Keratinocyte (primary cell): ENCODE measurements around the gene LIG3. TPM values are rescaled to one million over a fixed set of nuclear protein-coding genes. Genes with fewer than 3 reads are reported as not detected.
"Not testable (repeated sequence)": the region's sequence is repeated elsewhere in the genome, so short reads cannot be mapped to it uniquely, and the experiment has no call there.

Experiments
- DNase-seq: peaks from one replicate; pipeline ENCODE4 v3.0.0-alpha.2; 2011; ENCODE audit warnings: low read depth, missing footprints, low spot score
- FAIRE-seq: peaks from 2 replicates; lab custom pipeline; 2011; peaks lifted over from hg19 to GRCh38; lab: Jason Lieb, UNC
- H2AFZ ChIP-seq: 2 replicates; pipeline ENCODE4 v1.6.0; 2012; ENCODE audit warnings: low read length, control low read depth, inconsistent platforms; ENCODE audit not compliant: control insufficient read depth
- H3K27ac ChIP-seq: 2 replicates; pipeline ENCODE4 v1.5.1; 2011; ENCODE audit warnings: low read length; ENCODE audit not compliant: control insufficient read depth, insufficient read depth
- H3K27me3 ChIP-seq: 3 replicates; pipeline ENCODE4 v1.6.0; 2011; ENCODE audit warnings: low read length; ENCODE audit not compliant: control insufficient read depth, insufficient read depth; ENCODE audit errors: extremely low read depth
- H3K36me3 ChIP-seq, 2 experiments: 2 replicates in 1 of 2; 3 replicates in 1 of 2; pipeline ENCODE4 v1.5.1; 2011; ENCODE audit warnings: low read length in 2 of 2, mild to moderate bottlenecking in 1 of 2; ENCODE audit not compliant: control insufficient read depth in 2 of 2, insufficient read depth in 2 of 2; ENCODE audit errors: extremely low read depth in 1 of 2
- H3K4me1 ChIP-seq: 3 replicates; pipeline ENCODE4 v1.5.1; 2011; ENCODE audit warnings: low read length; ENCODE audit not compliant: control insufficient read depth, insufficient read depth; ENCODE audit errors: extremely low read depth
- H3K4me2 ChIP-seq: 3 replicates; pipeline ENCODE4 v1.6.0; 2011; ENCODE audit warnings: low read depth, low read length; ENCODE audit not compliant: control insufficient read depth, insufficient read depth; ENCODE audit errors: extremely low read depth
- H3K4me3 ChIP-seq, 3 experiments: fragments of 200-600 bp in 1 of 3; sonication (generic) in 1 of 3; 2 replicates in 2 of 3; 3 replicates in 1 of 3; pipeline ENCODE4 v1.5.1; 2011 to 2016; ENCODE audit warnings: low read length in 3 of 3, mild to moderate bottlenecking in 3 of 3, control low read depth in 2 of 3, inconsistent platforms in 1 of 3, low read depth in 1 of 3, mixed read lengths in 1 of 3, mixed run types in 1 of 3, moderate library complexity in 1 of 3; ENCODE audit not compliant: control insufficient read depth in 2 of 3, insufficient read depth in 2 of 3; ENCODE audit errors: extremely low read depth in 1 of 3
- H3K79me2 ChIP-seq: 2 replicates; pipeline ENCODE4 v1.6.0; 2012; ENCODE audit warnings: low read length; ENCODE audit not compliant: control insufficient read depth, insufficient read depth
- H3K9ac ChIP-seq: 3 replicates; pipeline ENCODE4 v1.6.0; 2011; ENCODE audit warnings: low read length; ENCODE audit not compliant: control insufficient read depth, insufficient read depth; ENCODE audit errors: extremely low read depth
- H3K9me1 ChIP-seq: 3 replicates; pipeline ENCODE4 v1.6.0; 2011; ENCODE audit warnings: low read length; ENCODE audit not compliant: control insufficient read depth, insufficient read depth; ENCODE audit errors: extremely low read depth
- H3K9me3 ChIP-seq: 2 replicates; pipeline ENCODE4 v1.5.1; 2012; ENCODE audit warnings: low read depth, low read length; ENCODE audit not compliant: control insufficient read depth
- H4K20me1 ChIP-seq: 3 replicates; pipeline ENCODE4 v1.6.0; 2011; ENCODE audit warnings: low read length; ENCODE audit not compliant: control insufficient read depth, insufficient read depth; ENCODE audit errors: extremely low read depth
- CTCF ChIP-seq, 3 experiments: IDR thresholded peaks in 1 of 3; conservative IDR thresholded peaks in 1 of 3; optimal IDR thresholded peaks in 1 of 3; 2 replicates in 2 of 3; 3 replicates in 1 of 3; pipeline versions ENCODE3 to v1.5.1; 2011; ENCODE audit warnings: low read length in 3 of 3, mild to moderate bottlenecking in 3 of 3, moderate library complexity in 2 of 3, control low read depth in 1 of 3, inconsistent platforms in 1 of 3; ENCODE audit not compliant: insufficient read depth in 2 of 3; ENCODE audit errors: extremely low read depth in 1 of 3
- EZH2 ChIP-seq: IDR thresholded peaks from one replicate; pipeline ENCODE4 v1.6.1; 2012; ENCODE audit warnings: inconsistent platforms, mild to moderate bottlenecking, low read length, moderate library complexity
- dilution Hi-C: fragments of 300-500 bp; cut with MboI; formaldehyde crosslinking; loops from one replicate; pipeline ENCODE4 v1.7.0; 2020; ENCODE audit warnings: low sequenced_read_pairs; ENCODE audit not compliant: extremely low pct_ligation_motif_present
- polyA plus RNA-seq, 5 experiments: library from polyadenylated mRNA; depleted of rRNA in 3 of 5; stranded (reverse) in 3 of 5; stranded (forward) in 1 of 5; unstranded in 1 of 5; fragments of >200 nt; gene quantifications; 1 replicate in 1 of 5; 2 replicates in 3 of 5; 3 replicates in 1 of 5; pipeline versions ENCODE4 v1.2.1 to v1.2.3, GENCODE V29; 2011 to 2012; ENCODE audit warnings: missing spikeins in 2 of 5, low read depth in 1 of 5, low replicate concordance in 1 of 5

LIG3 gene
- polyA plus RNA-seq, 1 donor (not counting 4 experiments of a cell fraction or from before 2014, with no cell fraction given), result 29.3 TPM

- Histone ChIP-seq H2AFZ (no peak overlapping the region), H3K4me3 (no peak overlapping the region), H3K36me3 (peaks cover 0 to 1% of the 10 kb centered on the region in 2 experiments), H4K20me1 (no peaks in the 10 kb centered on the region), H3K27me3 (no peaks in the 10 kb centered on the region), H3K4me2 (no peak overlapping the region), H3K79me2 (peaks cover 6% of the 10 kb centered on the region), H3K9me1 (no peaks in the 10 kb centered on the region), H3K9ac (no peak overlapping the region), H3K27ac (no peak overlapping the region), H3K4me1 (no peaks in the 10 kb centered on the region), H3K9me3 (no peaks in the 10 kb centered on the region)
- FAIRE-seq (no peak), DNase-seq (no peak)
- dilution Hi-C loops, result no loop called here
- TF ChIP-seq CTCF (optimal IDR thresholded peaks at IDR 0.05 in 1 of 3, IDR thresholded peaks at IDR 0.05 in 1 of 3, conservative IDR thresholded peaks at IDR 0.05 in 1 of 3; ENCODE audit: extremely low read depth in 1 of 3, insufficient read depth in 2 of 3, low read length in 3 of 3) (no peak), EZH2 (no peak)
Observed at GRCh38 chr17:35044181-35044580, 63.9 kb downstream of the LIG3 start.

DNA sequence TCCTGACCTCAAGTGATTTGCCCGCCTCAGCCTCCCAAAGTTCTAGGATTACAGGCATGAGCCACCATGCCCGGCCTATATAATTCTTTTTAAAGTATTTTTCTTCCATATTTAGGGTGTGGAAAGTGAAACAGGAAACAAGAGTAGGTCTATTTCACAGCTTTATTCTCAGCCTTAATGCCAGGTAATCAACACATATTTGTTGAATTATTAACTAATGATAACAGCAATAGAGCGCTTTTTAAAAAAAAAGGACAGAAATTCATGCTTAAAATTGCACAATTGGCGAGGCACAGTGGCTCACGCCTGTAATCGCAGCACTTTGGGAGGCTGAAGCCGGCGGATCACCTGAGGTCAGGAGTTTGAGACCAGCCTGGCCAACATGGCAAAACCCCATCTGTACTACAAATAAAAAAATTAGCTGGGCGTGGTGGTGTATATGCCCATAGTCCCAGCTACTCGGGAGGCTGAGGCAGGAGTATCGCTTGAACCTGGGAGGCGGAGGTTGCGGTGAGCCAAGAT is 65.2 kb downstream of the LIG3 start:
- dilution Hi-C loops, H3K27me3 ChIP-seq, H2AFZ ChIP-seq, H3K4me1 ChIP-seq, H3K36me3 ChIP-seq, H3K9me1 ChIP-seq, H4K20me1 ChIP-seq, H3K79me2 ChIP-seq, H3K4me2 ChIP-seq, H3K9me3 ChIP-seq, H3K4me3 ChIP-seq, DNase-seq, H3K27ac ChIP-seq, H3K9ac ChIP-seq, FAIRE-seq: not testable (repeated sequence)

DNA sequence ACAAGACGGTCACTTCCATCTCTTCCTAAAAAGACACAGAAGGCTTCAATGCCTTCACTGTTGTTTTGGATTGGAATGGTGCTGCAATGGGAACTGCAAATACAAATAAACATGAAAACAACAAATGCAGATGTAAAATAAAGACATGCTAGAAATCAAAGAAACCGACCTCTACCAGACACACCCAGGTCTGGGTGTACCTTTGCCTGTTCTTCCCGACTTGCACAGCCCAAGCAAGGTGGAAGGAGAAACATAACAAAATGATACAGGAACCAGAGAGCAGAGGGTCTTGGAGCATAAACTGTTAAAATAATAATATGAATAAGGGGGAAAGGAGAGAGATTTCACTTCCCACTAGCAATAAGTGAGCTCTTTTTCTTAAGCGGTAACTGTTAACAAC is 65.9 kb downstream of the LIG3 start:
- FAIRE-seq (no peak), DNase-seq (no peak)
- Histone ChIP-seq H3K36me3 (peaks cover 0 to 2% of the 10 kb centered on the region in 2 experiments), H3K9me1 (no peaks in the 10 kb centered on the region), H3K4me1 (no peaks in the 10 kb centered on the region), H3K27me3 (no peaks in the 10 kb centered on the region), H3K4me3 (no peak overlapping the region), H3K4me2 (no peak overlapping the region), H3K9ac (no peak overlapping the region), H2AFZ (no peak overlapping the region), H4K20me1 (no peaks in the 10 kb centered on the region), H3K79me2 (peaks cover 9% of the 10 kb centered on the region), H3K27ac (no peak overlapping the region), H3K9me3 (no peaks in the 10 kb centered on the region)
- dilution Hi-C loops, result no loop called here
- TF ChIP-seq EZH2 (no peak), CTCF (optimal IDR thresholded peaks at IDR 0.05 in 1 of 3, IDR thresholded peaks at IDR 0.05 in 1 of 3, conservative IDR thresholded peaks at IDR 0.05 in 1 of 3; ENCODE audit: extremely low read depth in 1 of 3, insufficient read depth in 2 of 3, low read length in 3 of 3) (no peak)
